Natural killer cell treated with Interleukin-12 subunit alpha and Interleukin-12 subunit beta and Interleukin-15 and Interleukin-18, amount 100 ng/mL, for 72 hours (primary cell): Measurements from ENCODE around the gene CACHD1. TPM values are rescaled to one million over a fixed set of nuclear protein-coding genes. Genes with fewer than 3 reads are reported as not detected.

ENCODE experiments used
- ATAC-seq, 2 donors: fragments of 150-1000 bp; cut with Tn5 transposase in 1 of 2; sonication (Bioruptor Pico), chemical (Tn5 transposase) in 1 of 2; 2 replicates each; pipeline ENCODE4 v1.10.0; 2021
- DNase-seq: peaks from one replicate; pipeline ENCODE4 v3.0.0; 2022; ENCODE audit warnings: low spot score
- H3K27ac Mint-ChIP-seq, 2 donors: 1 replicate in 1 of 2; 2 replicates in 1 of 2; pipeline ENCODE4 v1.8.0; 2022; ENCODE audit warnings: mixed read lengths in 2 of 2, mild to moderate bottlenecking in 1 of 2, moderate library complexity in 1 of 2
- H3K27me3 Mint-ChIP-seq, 2 donors: 1 replicate in 1 of 2; 2 replicates in 1 of 2; pipeline ENCODE4 v1.8.0; 2022; ENCODE audit warnings: mixed read lengths in 2 of 2
- H3K36me3 Mint-ChIP-seq: one replicate; pipeline ENCODE4 v1.8.0; 2022; ENCODE audit warnings: mixed read lengths
- H3K4me1 Mint-ChIP-seq, 2 donors: 1 replicate in 1 of 2; 2 replicates in 1 of 2; pipeline ENCODE4 v1.8.0; 2022; ENCODE audit warnings: low read depth in 2 of 2, mixed read lengths in 2 of 2, mild to moderate bottlenecking in 1 of 2
- H3K4me3 Mint-ChIP-seq: one replicate; pipeline ENCODE4 v1.8.0; 2022; ENCODE audit warnings: mixed read lengths
- H3K9me3 Mint-ChIP-seq: 2 replicates; pipeline ENCODE4 v1.8.0; 2022; ENCODE audit warnings: mixed read lengths
- total RNA-seq, 2 donors: library from RNA; stranded (reverse); gene quantifications; one replicate each; pipeline ENCODE4 v1.2.3, GENCODE V29; 2022

The CACHD1 gene
- total RNA-seq, 2 donors from 2014 or later: 0.11 to 0.14 TPM

GRCh38 chr1:64676386-64676785 is 206.5 kb downstream of the CACHD1 start:
- DNase-seq (no peak), ATAC-seq (no peak)
- Mint-ChIP-seq H3K9me3 (no peaks in the 10 kb centered on the region), H3K36me3 (no peaks in the 10 kb centered on the region), H3K27me3 (peaks cover 0 to 16% of the 10 kb centered on the region in 2 donors), H3K27ac (no peak overlapping the region), H3K4me1 (no peaks in the 10 kb centered on the region), H3K4me3 (no peak overlapping the region)

- no peaks in the 10 kb centered on the region for H3K9me3 Mint-ChIP-seq
- H3K36me3 Mint-ChIP-seq: no peaks in the 10 kb centered on the region
- peaks cover 0 to 12% of the 10 kb centered on the region in 2 donors for H3K27me3 Mint-ChIP-seq
- no peak overlapping the region for H3K4me3 Mint-ChIP-seq
- H3K4me1 Mint-ChIP-seq: no peaks in the 10 kb centered on the region
- no peak for DNase-seq
- no peak for ATAC-seq
- no peak overlapping the region for H3K27ac Mint-ChIP-seq
Observed at GRCh38 chr1:64677532-64677931, 207.6 kb downstream of the CACHD1 start.

GRCh38 chr1:64678366-64678765 is 208.4 kb downstream of the CACHD1 start:
- DNase-seq: no peak
- H3K27ac Mint-ChIP-seq: no peak overlapping the region
- peaks cover 0 to 9% of the 10 kb centered on the region in 2 donors for H3K27me3 Mint-ChIP-seq
- H3K4me3 Mint-ChIP-seq: no peak overlapping the region
- no peaks in the 10 kb centered on the region for H3K36me3 Mint-ChIP-seq
- peak in 1 of 2 donors; percentile 40 for ATAC-seq
- no peaks in the 10 kb centered on the region for H3K4me1 Mint-ChIP-seq
- no peaks in the 10 kb centered on the region for H3K9me3 Mint-ChIP-seq

- Mint-ChIP-seq H3K4me3 (no peak overlapping the region), H3K4me1 (no peaks in the 10 kb centered on the region), H3K27ac (no peak overlapping the region), H3K36me3 (no peaks in the 10 kb centered on the region), H3K9me3 (no peaks in the 10 kb centered on the region), H3K27me3 (peaks cover 0 to 9% of the 10 kb centered on the region in 2 donors)
- no peak for DNase-seq
- ATAC-seq: no peak
Observed at GRCh38 chr1:64679177-64679576, 209.2 kb downstream of the CACHD1 start.

DNA sequence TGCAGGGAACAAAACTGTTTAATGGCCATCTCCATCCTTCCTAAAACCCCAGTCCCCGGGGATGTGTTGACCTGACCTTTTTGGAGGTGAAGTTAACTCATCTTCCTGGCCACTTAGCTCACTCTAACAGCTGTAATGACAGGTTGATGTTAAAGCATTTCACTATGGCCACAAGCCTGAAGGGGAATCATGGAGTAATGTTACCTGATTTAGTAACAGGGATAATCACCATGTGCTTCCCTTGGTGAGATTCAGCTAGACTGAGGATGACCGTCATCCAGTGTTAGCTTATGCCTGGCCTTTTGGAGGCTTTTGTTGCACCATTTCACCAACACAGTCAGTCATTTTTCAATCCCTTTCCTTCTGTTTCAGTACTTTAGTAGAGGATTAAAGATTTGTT is 210.7 kb downstream of the CACHD1 start:
- peaks cover 0 to 9% of the 10 kb centered on the region in 2 donors for H3K27me3 Mint-ChIP-seq
- no peak overlapping the region for H3K4me3 Mint-ChIP-seq
- ATAC-seq (no peak), DNase-seq (no peak)
- no peaks in the 10 kb centered on the region for H3K9me3 Mint-ChIP-seq
- H3K4me1 Mint-ChIP-seq: no peaks in the 10 kb centered on the region
- H3K27ac Mint-ChIP-seq: no peak overlapping the region
- no peaks in the 10 kb centered on the region for H3K36me3 Mint-ChIP-seq

GRCh38 chr1:64681043-64681442 is 211.1 kb downstream of the CACHD1 start:
- Mint-ChIP-seq H3K27me3 (peaks cover 0 to 5% of the 10 kb centered on the region in 2 donors), H3K4me1 (no peaks in the 10 kb centered on the region), H3K27ac (no peak overlapping the region), H3K4me3 (no peak overlapping the region), H3K36me3 (no peaks in the 10 kb centered on the region), H3K9me3 (no peaks in the 10 kb centered on the region)
- no peak for DNase-seq
- ATAC-seq: no peak

DNA sequence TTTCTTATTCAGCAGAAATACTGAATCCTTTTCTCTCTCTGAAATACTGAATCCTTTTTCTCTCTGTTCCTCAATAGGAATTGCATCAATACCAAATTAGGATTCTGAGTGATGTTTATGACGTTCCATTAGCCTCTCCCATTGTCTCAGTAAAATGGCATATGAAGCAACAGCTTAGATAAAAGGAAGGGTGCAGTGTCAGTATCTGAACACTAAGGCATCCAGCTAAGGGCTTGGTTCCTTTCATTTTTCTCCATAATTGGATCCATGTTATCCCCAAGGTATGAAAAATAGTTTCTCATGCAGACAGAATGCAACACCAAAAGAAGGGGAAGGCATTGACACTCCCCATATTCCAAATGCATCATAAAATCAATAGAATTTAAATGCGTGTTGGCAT is 213.5 kb downstream of the CACHD1 start:
- H3K4me1 Mint-ChIP-seq: no peaks in the 10 kb centered on the region
- peaks cover 0 to 3% of the 10 kb centered on the region in 2 donors for H3K27me3 Mint-ChIP-seq
- H3K9me3 Mint-ChIP-seq: no peaks in the 10 kb centered on the region
- no peak overlapping the region for H3K4me3 Mint-ChIP-seq
- H3K36me3 Mint-ChIP-seq: no peaks in the 10 kb centered on the region
- no peak overlapping the region for H3K27ac Mint-ChIP-seq
- DNase-seq (no peak), ATAC-seq (no peak)

- Mint-ChIP-seq H3K36me3 (no peaks in the 10 kb centered on the region), H3K27me3 (no peaks in the 10 kb centered on the region), H3K9me3 (no peaks in the 10 kb centered on the region), H3K27ac (no peak overlapping the region), H3K4me1 (no peaks in the 10 kb centered on the region), H3K4me3 (no peak overlapping the region)
- DNase-seq (no peak), ATAC-seq (peak in 1 of 2 donors; percentile 19)
Observed at GRCh38 chr1:64685217-64685616, 215.3 kb downstream of the CACHD1 start.

DNA sequence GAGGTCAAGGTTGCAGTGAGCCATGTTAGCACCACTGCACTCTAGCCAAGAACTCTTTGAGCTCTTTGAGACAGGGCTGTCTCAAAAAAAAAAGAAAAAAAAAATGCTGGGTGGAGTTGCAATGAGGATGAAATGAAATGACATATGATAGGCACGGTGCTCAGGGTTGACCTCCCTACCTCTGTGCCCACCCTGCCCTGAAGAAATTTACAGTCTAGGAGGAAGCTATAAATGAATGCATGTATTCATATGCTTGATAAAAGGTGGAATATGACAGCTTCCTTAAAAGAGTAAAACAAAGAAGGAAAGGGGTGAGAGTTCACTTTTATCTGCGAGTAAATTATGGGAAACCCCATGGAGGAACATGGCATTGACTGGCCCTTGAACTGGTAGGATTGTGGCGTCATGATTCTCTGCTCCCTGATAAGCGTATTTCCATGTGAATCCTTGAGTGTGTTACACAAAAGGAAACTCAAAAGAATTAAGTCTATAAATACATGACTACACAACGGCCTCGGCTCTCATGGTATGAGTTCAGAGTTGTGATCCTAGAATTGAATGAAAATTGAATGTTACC is 215.9 kb downstream of the CACHD1 start:
- ATAC-seq: no peak
- Mint-ChIP-seq H3K9me3 (no peaks in the 10 kb centered on the region), H3K27ac (no peak overlapping the region), H3K36me3 (no peaks in the 10 kb centered on the region), H3K27me3 (no peaks in the 10 kb centered on the region), H3K4me1 (no peaks in the 10 kb centered on the region), H3K4me3 (no peak overlapping the region)
- DNase-seq: no peak

GRCh38 chr1:64686828-64687724 is 217.1 kb downstream of the CACHD1 start:
- Mint-ChIP-seq H3K27me3 (peaks cover 5 to 8% of the 10 kb centered on the region in 2 donors), H3K27ac (no peak overlapping the region), H3K4me1 (no peaks in the 10 kb centered on the region), H3K36me3 (no peaks in the 10 kb centered on the region), H3K4me3 (no peak overlapping the region), H3K9me3 (no peaks in the 10 kb centered on the region)
- DNase-seq (no peak), ATAC-seq (peak in 1 of 2 donors; percentile 40)

GRCh38 chr1:64687725-64688327 is 217.9 kb downstream of the CACHD1 start:
- Mint-ChIP-seq H3K9me3 (no peaks in the 10 kb centered on the region), H3K4me3 (no peak overlapping the region), H3K27me3 (peaks cover 5 to 8% of the 10 kb centered on the region in 2 donors), H3K36me3 (no peaks in the 10 kb centered on the region), H3K27ac (no peak overlapping the region), H3K4me1 (no peaks in the 10 kb centered on the region)
- no peak for DNase-seq
- no peak for ATAC-seq

DNA sequence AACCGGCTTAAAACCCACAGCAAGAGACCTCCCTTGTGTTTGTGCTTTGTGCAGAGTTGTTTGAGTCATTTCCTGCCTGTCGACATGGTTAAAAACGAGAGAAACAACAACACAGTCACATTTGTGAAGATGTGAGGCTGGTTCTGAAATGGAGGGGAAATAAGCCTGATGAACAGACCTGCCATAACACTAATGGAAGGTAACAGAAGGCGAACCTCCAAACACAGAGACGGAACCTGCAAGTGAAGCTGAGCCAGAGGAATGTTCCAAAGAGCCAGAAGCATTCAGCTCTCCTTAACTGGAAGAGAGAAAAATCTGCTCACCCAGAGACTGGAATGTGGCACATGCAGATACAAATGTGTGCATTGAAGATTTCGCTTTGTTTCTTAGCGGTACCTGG is 221.7 kb downstream of the CACHD1 start:
- Mint-ChIP-seq H3K36me3 (no peaks in the 10 kb centered on the region), H3K27me3 (peaks cover 8 to 17% of the 10 kb centered on the region in 2 donors), H3K27ac (no peak overlapping the region), H3K4me3 (no peak overlapping the region), H3K9me3 (no peaks in the 10 kb centered on the region), H3K4me1 (no peaks in the 10 kb centered on the region)
- DNase-seq (no peak), ATAC-seq (no peak)

- Mint-ChIP-seq H3K4me1 (no peaks in the 10 kb centered on the region), H3K36me3 (no peaks in the 10 kb centered on the region), H3K4me3 (no peak overlapping the region), H3K27me3 (peaks cover 8 to 17% of the 10 kb centered on the region in 2 donors), H3K27ac (no peak overlapping the region), H3K9me3 (no peaks in the 10 kb centered on the region)
- DNase-seq (no peak), ATAC-seq (no peak)
Observed at GRCh38 chr1:64692911-64693310, 223.0 kb downstream of the CACHD1 start.

- H3K27me3 Mint-ChIP-seq: peaks cover 8 to 17% of the 10 kb centered on the region in 2 donors
- no peaks in the 10 kb centered on the region for H3K4me1 Mint-ChIP-seq
- H3K4me3 Mint-ChIP-seq: no peak overlapping the region
- no peaks in the 10 kb centered on the region for H3K36me3 Mint-ChIP-seq
- DNase-seq (no peak), ATAC-seq (no peak)
- no peak overlapping the region for H3K27ac Mint-ChIP-seq
- H3K9me3 Mint-ChIP-seq: no peaks in the 10 kb centered on the region
Observed at GRCh38 chr1:64693406-64693805, 223.5 kb downstream of the CACHD1 start.
